GM12878 (cell line): ENCODE data around the gene CFLAR. TPM values are rescaled to one million over a fixed set of nuclear protein-coding genes. Genes with fewer than 3 reads are reported as not detected.
"Not testable (repeated sequence)": the region's sequence is repeated elsewhere in the genome, so short reads cannot be mapped to it uniquely, and the experiment has no call there.

ENCODE experiments used
- ATAC-seq: fragments of 200-7000 bp; cut with Tn5 transposase; 3 replicates; pipeline ENCODE4 v1.9.1; 2020; ENCODE audit warnings: mild to moderate bottlenecking, moderate library complexity
- BruUV-seq: library from RNA; stranded (reverse); fragments of 400-500 nt; replicated peaks from 2 replicates; lab custom pipeline; 2021; lab: Mats Ljungman, UMichigan
- CTCF ChIA-PET: fragments of 300-600 bp; sonication (Branson Sonifier 250); formaldehyde crosslinking; extraction: SDS; loops from one replicate; lab custom pipeline; 2021; ENCODE audit warnings: inconsistent platforms; lab: Yijun Ruan, JAX
- POLR2A ChIA-PET: fragments of 350-600 bp; formaldehyde crosslinking; extraction: SDS; loops from one replicate; lab custom pipeline; 2021; ENCODE audit warnings: inconsistent platforms; lab: Charles Lee
- RAD21 ChIA-PET: fragments of 300-600 bp; sonication (Branson Sonifier 250); formaldehyde crosslinking; loops from one replicate; lab custom pipeline; 2023; ENCODE audit warnings: antibody characterized with exemption; ENCODE audit not compliant: unreplicated experiment; lab: Charles Lee
- SMC1A ChIA-PET: fragments of 300-600 bp; sonication (Branson Sonifier 250); formaldehyde crosslinking; loops from one replicate; lab custom pipeline; 2023; ENCODE audit not compliant: unreplicated experiment, uncharacterized antibody; lab: Charles Lee
- DNase-seq: peaks from one replicate; pipeline ENCODE4 v3.0.0-alpha.2; 2011; ENCODE audit warnings: low read depth, low spot score
- FAIRE-seq: peaks from 3 replicates; lab custom pipeline; 2011; peaks lifted over from hg19 to GRCh38; lab: Jason Lieb, UNC
- H2AFZ ChIP-seq: 2 replicates; pipeline ENCODE4 v1.6.0; 2011; ENCODE audit warnings: low read depth, low read length, control low read depth; ENCODE audit not compliant: control insufficient read depth
- H3K27ac ChIP-seq: 2 replicates; pipeline ENCODE4 v1.5.1; 2011; ENCODE audit warnings: control low read depth; ENCODE audit not compliant: control insufficient read depth, insufficient read depth
- H3K27me3 ChIP-seq, 2 experiments: replicated peaks in 1 of 2; 2 replicates each; pipeline versions ENCODE4 v1.6.0 to v1.6.1; 2011; ENCODE audit warnings: low read length in 1 of 2; ENCODE audit not compliant: control insufficient read depth in 2 of 2, insufficient read depth in 2 of 2
- H3K36me3 ChIP-seq, 2 experiments: 2 replicates each; pipeline ENCODE4 v1.5.1; 2011; ENCODE audit warnings: low read length in 1 of 2; ENCODE audit not compliant: control insufficient read depth in 2 of 2, insufficient read depth in 2 of 2
- H3K4me1 ChIP-seq: 2 replicates; pipeline ENCODE4 v1.6.1; 2011; ENCODE audit warnings: mild to moderate bottlenecking, low read length, moderate library complexity, mixed read lengths; ENCODE audit not compliant: control insufficient read depth, insufficient read depth
- H3K4me2 ChIP-seq: 2 replicates; pipeline ENCODE4 v1.6.0; 2011; ENCODE audit warnings: control low read depth; ENCODE audit not compliant: control insufficient read depth, insufficient read depth
- H3K4me3 ChIP-seq: fragments of 200-600 bp; sonication (generic); 2 replicates; pipeline ENCODE4 v1.5.1; 2016
- H3K79me2 ChIP-seq: 2 replicates; pipeline ENCODE4 v1.6.0; 2011; ENCODE audit warnings: low read length; ENCODE audit not compliant: control insufficient read depth, insufficient read depth
- H3K9ac ChIP-seq: 2 replicates; pipeline ENCODE4 v1.8.0; 2011; ENCODE audit warnings: low read length, control low read depth, mixed read lengths; ENCODE audit not compliant: control insufficient read depth, insufficient read depth
- H3K9me3 ChIP-seq: replicated peaks from 3 replicates; pipeline ENCODE4 v1.5.1; 2011; ENCODE audit warnings: mild to moderate bottlenecking, low read length; ENCODE audit not compliant: control insufficient read depth, insufficient read depth
- H4K20me1 ChIP-seq: 2 replicates; pipeline ENCODE4 v1.6.0; 2011; ENCODE audit not compliant: control insufficient read depth, insufficient read depth
- BCL3 ChIP-seq: IDR thresholded peaks from 2 replicates; pipeline ENCODE4 v1.6.1; 2011; ENCODE audit warnings: borderline replicate concordance, low read depth, mild to moderate bottlenecking, moderate library complexity, low read length; ENCODE audit not compliant: insufficient read depth, poor library complexity, severe bottlenecking
- MLLT1 ChIP-seq: fragments of 450-650 bp; IDR thresholded peaks from 2 replicates; pipeline ENCODE4 v1.6.1; 2016; ENCODE audit warnings: mild to moderate bottlenecking
- MTA2 ChIP-seq: fragments of 450-650 bp; IDR thresholded peaks from 2 replicates; pipeline ENCODE4 v1.6.1; 2016; ENCODE audit warnings: low read depth, mild to moderate bottlenecking, moderate library complexity
- NFIC ChIP-seq: IDR thresholded peaks from 2 replicates; pipeline ENCODE4 v1.6.1; 2012; ENCODE audit warnings: low read depth, mild to moderate bottlenecking, inconsistent platforms, low read length, moderate library complexity
- NFXL1 ChIP-seq: fragments of 450-650 bp; IDR thresholded peaks from 2 replicates; pipeline ENCODE4 v1.6.1; 2017; ENCODE audit warnings: antibody characterized with exemption, mild to moderate bottlenecking, borderline replicate concordance
- SRF ChIP-seq, 2 experiments: IDR thresholded peaks; 2 replicates each; pipeline ENCODE4 v1.6.1; 2011; ENCODE audit warnings: low read depth in 2 of 2, low read length in 2 of 2, mild to moderate bottlenecking in 1 of 2, moderate library complexity in 1 of 2
- STAT1 ChIP-seq: fragments of 450-650 bp; conservative IDR thresholded peaks from 2 replicates; pipeline ENCODE4 v1.6.1; 2014; ENCODE audit warnings: antibody characterized with exemption, mild to moderate bottlenecking
- WGBS: methylation state at CpG from one replicate; pipeline ENCODE4 v1.1.6; 2016; ENCODE audit warnings: low lambda C conversion rate; ENCODE audit not compliant: insufficient replicate concordance, insufficient coverage; ENCODE audit errors: missing lambda C conversion rate; 5-methylcytosine and 5-hydroxymethylcytosine counted together
- in situ Hi-C: fragments of 300-500 bp; cut with MboI; formaldehyde crosslinking; loops from 9 replicates; pipeline ENCODE4 v1.14.3; 2018; ENCODE audit warnings: mixed read lengths
- intact Hi-C: fragments of 100-400 bp; cut with micrococcal nuclease; formaldehyde crosslinking; loops from one replicate; pipeline ENCODE4 v1.14.2; 2022; ENCODE audit not compliant: unreplicated experiment
- polyA plus RNA-seq, 11 experiments: library from polyadenylated mRNA; depleted of rRNA in 4 of 11; unstranded in 6 of 11; stranded (reverse) in 5 of 11; fragments of >200 nt; fragmentation: Nextera tagmentation in 4 of 11; fragmentation: Illumina TruSeq in 1 of 11; extraction: Ambion mirVana in 4 of 11; extraction: Trizol in 1 of 11; gene quantifications; 1 replicate in 1 of 11; 2 replicates in 10 of 11; pipeline versions ENCODE4 v1.2.1 to v1.2.3, GENCODE V29; 2011 to 2016; ENCODE audit warnings: inconsistent platforms in 2 of 11, missing spikeins in 2 of 11, low read depth in 1 of 11
- total RNA-seq, 4 experiments: library from RNA; depleted of rRNA in 3 of 4; stranded (reverse); fragments of >200 nt in 3 of 4; fragmentation: Illumina TruSeq in 1 of 4; extraction: Trizol in 1 of 4; gene quantifications; 2 replicates each; pipeline versions ENCODE4 v1.2.1 to v1.2.3, GENCODE V29; 2013 to 2021
- TF ChIP-seq, protein P1 (sequence below): IDR thresholded peaks from 2 replicates; pipeline ENCODE4 v1.6.1; 2012; ENCODE audit warnings: improper control_type of control experiment, low read depth, low read length; ENCODE audit not compliant: insufficient replicate concordance

CFLAR gene
- total and polyA plus RNA-seq, 10 of the 15 experiments (the other 5 are each of a cell fraction or from before 2014, with no cell fraction given) = 80.6 to 181 (median 101) TPM

GRCh38 chr2:201116959-201117734 lies 1.2 kb downstream of the CFLAR start (continued):
- no peak for TF ChIP-seq BCL3
- no peak for TF ChIP-seq STAT1
- no peak for TF ChIP-seq SRF (IDR thresholded peaks at IDR 0.05; ENCODE audit: low read depth in 2 of 2, low read length in 2 of 2)
- TF ChIP-seq MTA2 = no peak
- TF ChIP-seq NFXL1 = no peak
- TF ChIP-seq NFIC = no peak

GRCh38 chr2:201117735-201118094 lies 1.8 kb downstream of the CFLAR start:
- Histone ChIP-seq H3K4me3 (peak overlapping the region; percentile 82), H3K4me1 (peaks cover 12% of the 10 kb centered on the region), H3K79me2 (peaks cover 80% of the 10 kb centered on the region), H3K4me2 (peak overlapping the region; percentile 98), H3K27ac (peak overlapping the region; percentile 99), H3K9ac (peak overlapping the region; percentile 99)
- ATAC-seq, in situ Hi-C loops, H2AFZ ChIP-seq, FAIRE-seq, H3K27me3 ChIP-seq, H4K20me1 ChIP-seq, BruUV-seq, H3K36me3 ChIP-seq, DNase-seq, H3K9me3 ChIP-seq: not testable (repeated sequence)
- ChIA-PET POLR2A (interaction anchor here (0.8 to 7.0 kb wide), 13 partner anchors 13 to 254 kb away, joined by 3 to 127 read pairs (median 3); partner anchors contain the start of genes HYCC2, NDUFB3, NIF3L1 and ORC2), RAD21 (interaction anchor here (0.7 to 7.7 kb wide), 17 partner anchors 31 to 305 kb away, joined by 3 to 71 read pairs (median 4); partner anchors contain the start of genes CASP10, NDUFB3, NIF3L1 and ORC2), CTCF (interaction anchor here (0.7 to 5.0 kb wide), 24 partner anchors 9 to 216 kb away, joined by 3 to 53 read pairs (median 5); partner anchors contain the start of genes CASP10 and HYCC2), SMC1A (interaction anchor here (0.7 to 9.4 kb wide), 16 partner anchors 13 to 161 kb away, joined by 3 to 143 read pairs (median 4); partner anchors contain the start of genes CASP10 and ORC2)
- intact Hi-C loops = loop anchor here (1.0 to 5.0 kb wide), 8 partner anchors 12 to 305 kb away; partner anchors contain the start of genes HYCC2, NIF3L1, ORC2 and PPIL3
- TF ChIP-seq MLLT1 = peak; percentile 84
- TF ChIP-seq, protein P1, sequence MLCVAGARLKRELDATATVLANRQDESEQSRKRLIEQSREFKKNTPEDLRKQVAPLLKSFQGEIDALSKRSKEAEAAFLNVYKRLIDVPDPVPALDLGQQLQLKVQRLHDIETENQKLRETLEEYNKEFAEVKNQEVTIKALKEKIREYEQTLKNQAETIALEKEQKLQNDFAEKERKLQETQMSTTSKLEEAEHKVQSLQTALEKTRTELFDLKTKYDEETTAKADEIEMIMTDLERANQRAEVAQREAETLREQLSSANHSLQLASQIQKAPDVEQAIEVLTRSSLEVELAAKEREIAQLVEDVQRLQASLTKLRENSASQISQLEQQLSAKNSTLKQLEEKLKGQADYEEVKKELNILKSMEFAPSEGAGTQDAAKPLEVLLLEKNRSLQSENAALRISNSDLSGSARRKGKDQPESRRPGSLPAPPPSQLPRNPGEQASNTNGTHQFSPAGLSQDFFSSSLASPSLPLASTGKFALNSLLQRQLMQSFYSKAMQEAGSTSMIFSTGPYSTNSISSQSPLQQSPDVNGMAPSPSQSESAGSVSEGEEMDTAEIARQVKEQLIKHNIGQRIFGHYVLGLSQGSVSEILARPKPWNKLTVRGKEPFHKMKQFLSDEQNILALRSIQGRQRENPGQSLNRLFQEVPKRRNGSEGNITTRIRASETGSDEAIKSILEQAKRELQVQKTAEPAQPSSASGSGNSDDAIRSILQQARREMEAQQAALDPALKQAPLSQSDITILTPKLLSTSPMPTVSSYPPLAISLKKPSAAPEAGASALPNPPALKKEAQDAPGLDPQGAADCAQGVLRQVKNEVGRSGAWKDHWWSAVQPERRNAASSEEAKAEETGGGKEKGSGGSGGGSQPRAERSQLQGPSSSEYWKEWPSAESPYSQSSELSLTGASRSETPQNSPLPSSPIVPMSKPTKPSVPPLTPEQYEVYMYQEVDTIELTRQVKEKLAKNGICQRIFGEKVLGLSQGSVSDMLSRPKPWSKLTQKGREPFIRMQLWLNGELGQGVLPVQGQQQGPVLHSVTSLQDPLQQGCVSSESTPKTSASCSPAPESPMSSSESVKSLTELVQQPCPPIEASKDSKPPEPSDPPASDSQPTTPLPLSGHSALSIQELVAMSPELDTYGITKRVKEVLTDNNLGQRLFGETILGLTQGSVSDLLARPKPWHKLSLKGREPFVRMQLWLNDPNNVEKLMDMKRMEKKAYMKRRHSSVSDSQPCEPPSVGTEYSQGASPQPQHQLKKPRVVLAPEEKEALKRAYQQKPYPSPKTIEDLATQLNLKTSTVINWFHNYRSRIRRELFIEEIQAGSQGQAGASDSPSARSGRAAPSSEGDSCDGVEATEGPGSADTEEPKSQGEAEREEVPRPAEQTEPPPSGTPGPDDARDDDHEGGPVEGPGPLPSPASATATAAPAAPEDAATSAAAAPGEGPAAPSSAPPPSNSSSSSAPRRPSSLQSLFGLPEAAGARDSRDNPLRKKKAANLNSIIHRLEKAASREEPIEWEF = peak; percentile 12
- WGBS = under 1% methylated on average over 13 of the region's 13 CpGs
